GM23338 (cell line): ENCODE data around the gene OPN1LW. TPM values are rescaled to one million over a fixed set of nuclear protein-coding genes. Genes with fewer than 3 reads are reported as not detected.

ENCODE experiments used
- ATAC-seq: fragments of 200-7000 bp; cut with Tn5 transposase; 3 replicates; pipeline ENCODE4 v1.9.1; 2020
- DNase-seq: peaks from one replicate; pipeline ENCODE4 v3.0.0-alpha.2; 2015; ENCODE audit warnings: low spot score
- H2AFZ ChIP-seq: fragments of 200-600 bp; sonication (generic); 2 replicates; pipeline ENCODE4 v1.8.0; 2016; ENCODE audit warnings: antibody characterized with exemption, mild to moderate bottlenecking, moderate library complexity
- H3F3A ChIP-seq: fragments of 200-600 bp; sonication (generic); replicated peaks from 2 replicates; pipeline ENCODE4 v1.8.0; 2017; ENCODE audit warnings: antibody characterized with exemption, mixed run types, low read depth
- H3K27ac ChIP-seq: fragments of 200-600 bp; sonication (generic); 2 replicates; pipeline ENCODE4 v1.6.1; 2016; ENCODE audit warnings: low read depth
- H3K27me3 ChIP-seq: fragments of 200-600 bp; sonication (generic); 2 replicates; pipeline ENCODE4 v1.8.0; 2016; ENCODE audit warnings: mild to moderate bottlenecking, mixed run types, moderate library complexity; ENCODE audit not compliant: insufficient read depth
- H3K36me3 ChIP-seq: fragments of 200-600 bp; sonication (generic); 2 replicates; pipeline ENCODE4 v1.8.0; 2016; ENCODE audit warnings: mild to moderate bottlenecking; ENCODE audit not compliant: insufficient read depth
- H3K4me1 ChIP-seq: fragments of 200-600 bp; sonication (generic); 2 replicates; pipeline ENCODE4 v1.8.0; 2016; ENCODE audit warnings: mild to moderate bottlenecking, moderate library complexity; ENCODE audit not compliant: insufficient read depth
- H3K4me2 ChIP-seq: fragments of 200-600 bp; sonication (generic); 2 replicates; pipeline ENCODE4 v1.7.1; 2017; ENCODE audit warnings: mixed run types
- H3K4me3 ChIP-seq: fragments of 200-600 bp; sonication (generic); 2 replicates; pipeline ENCODE4 v1.6.1; 2016; ENCODE audit warnings: mixed run types
- H3K79me2 ChIP-seq: fragments of 200-600 bp; sonication (generic); replicated peaks from 2 replicates; pipeline ENCODE4 v1.8.0; 2017; ENCODE audit warnings: mild to moderate bottlenecking; ENCODE audit not compliant: insufficient read depth
- H3K9me2 ChIP-seq: fragments of 200-600 bp; sonication (generic); 2 replicates; pipeline ENCODE4 v1.8.0; 2017; ENCODE audit not compliant: insufficient read depth
- H4K20me1 ChIP-seq: fragments of 200-600 bp; sonication (generic); replicated peaks from 2 replicates; pipeline ENCODE4 v1.8.0; 2017; ENCODE audit warnings: mild to moderate bottlenecking; ENCODE audit not compliant: insufficient read depth
- H3K27ac Mint-ChIP-seq: 2 replicates; pipeline ENCODE4 v1.8.0; 2020; ENCODE audit warnings: inconsistent platforms, mild to moderate bottlenecking, moderate library complexity, mixed read lengths
- H3K27me3 Mint-ChIP-seq: 3 replicates; pipeline ENCODE4 v1.8.0; 2022; ENCODE audit warnings: low read depth, mild to moderate bottlenecking, moderate library complexity, mixed read lengths, inconsistent platforms; ENCODE audit not compliant: insufficient read depth, poor library complexity
- H3K36me3 Mint-ChIP-seq: 3 replicates; pipeline ENCODE4 v1.8.0; 2021; ENCODE audit warnings: low read depth, mild to moderate bottlenecking, inconsistent platforms, moderate library complexity, mixed read lengths
- H3K4me1 Mint-ChIP-seq: 3 replicates; pipeline ENCODE4 v1.8.0; 2020; ENCODE audit warnings: mild to moderate bottlenecking, inconsistent platforms, mixed read lengths
- H3K4me3 Mint-ChIP-seq: 3 replicates; pipeline ENCODE4 v1.8.0; 2021; ENCODE audit warnings: moderate library complexity, mild to moderate bottlenecking, inconsistent platforms, mixed read lengths
- H3K9me3 Mint-ChIP-seq: 3 replicates; pipeline ENCODE4 v1.8.0; 2020; ENCODE audit warnings: moderate library complexity, mild to moderate bottlenecking, inconsistent platforms, mixed read lengths
- CREB1 ChIP-seq: fragments of 250-450 bp; sonication (Bioruptor Pico); IDR thresholded peaks from 2 replicates; pipeline ENCODE4 v1.5.0; 2020; ENCODE audit warnings: low read depth, mild to moderate bottlenecking, moderate library complexity
- CTCF ChIP-seq, 2 experiments: fragments of 200-600 bp in 1 of 2; sonication (generic) in 1 of 2; conservative IDR thresholded peaks; 2 replicates each; pipeline versions ENCODE4 v1.5.1 to v1.6.1; 2016 to 2017; ENCODE audit warnings: antibody characterized with exemption in 2 of 2, low read depth in 2 of 2, mild to moderate bottlenecking in 2 of 2, moderate library complexity in 1 of 2
- ETS1 ChIP-seq: IDR thresholded peaks from 2 replicates; pipeline ENCODE4 v1.6.1; 2016; ENCODE audit warnings: antibody characterized with exemption
- EZH2 ChIP-seq: fragments of 200-600 bp; sonication (generic); IDR thresholded peaks from one replicate; pipeline ENCODE4 v1.8.0; 2017; ENCODE audit warnings: antibody characterized with exemption, mild to moderate bottlenecking, low read depth; ENCODE audit not compliant: unreplicated experiment
- EZH2phosphoT487 ChIP-seq: fragments of 200-600 bp; sonication (generic); IDR thresholded peaks from one replicate; pipeline ENCODE4 v1.8.1; 2018; ENCODE audit warnings: antibody characterized with exemption; ENCODE audit not compliant: unreplicated experiment
- JUNB ChIP-seq: IDR thresholded peaks from one replicate; pipeline ENCODE4 v1.6.1; 2016; ENCODE audit warnings: antibody characterized with exemption; ENCODE audit not compliant: unreplicated experiment
- NANOG ChIP-seq: IDR thresholded peaks from 2 replicates; pipeline ENCODE4 v1.6.1; 2016; ENCODE audit warnings: antibody characterized with exemption, borderline replicate concordance
- POLR2AphosphoS5 ChIP-seq: IDR thresholded peaks from 2 replicates; pipeline ENCODE4 v1.6.1; 2016; ENCODE audit warnings: antibody characterized with exemption, low read depth
- REST ChIP-seq: IDR thresholded peaks from one replicate; pipeline ENCODE4 v1.6.1; 2018; ENCODE audit warnings: antibody characterized with exemption; ENCODE audit not compliant: unreplicated experiment
- STAT1 ChIP-seq: IDR thresholded peaks from one replicate; pipeline ENCODE4 v1.6.1; 2016; ENCODE audit warnings: antibody characterized with exemption; ENCODE audit not compliant: unreplicated experiment
- ZNF114 ChIP-seq: fragments of 250-450 bp; sonication (Bioruptor Pico); IDR thresholded peaks from 2 replicates; pipeline ENCODE4 v1.5.0; 2020; ENCODE audit warnings: mild to moderate bottlenecking, moderate library complexity
- ZNF331 ChIP-seq: fragments of 250-450 bp; sonication (Bioruptor Pico); IDR thresholded peaks from 2 replicates; pipeline ENCODE4 v1.5.0; 2020; ENCODE audit warnings: low read depth, mild to moderate bottlenecking, moderate library complexity
- ZNF462 ChIP-seq: fragments of 250-450 bp; sonication (Bioruptor Pico); IDR thresholded peaks from 2 replicates; pipeline ENCODE4 v1.5.0; 2020; ENCODE audit warnings: mild to moderate bottlenecking, moderate library complexity
- polyA plus RNA-seq: library from polyadenylated mRNA; unstranded; fragments of >200 nt; fragmentation: Nextera tagmentation; extraction: Ambion mirVana; gene quantifications from 2 replicates; pipeline ENCODE4 v1.2.1, GENCODE V29; 2016
- total RNA-seq: library from RNA; depleted of rRNA; stranded (reverse); fragments of >200 nt; shearing (Covaris generic); gene quantifications from 2 replicates; pipeline ENCODE4 v1.2.3, GENCODE V29; 2014

Gene OPN1LW
- total and polyA plus RNA-seq, 2 experiments from 2014 or later = not detected

GRCh38 chrX:154140206-154140605 is 3.8 kb upstream of the OPN1LW start:
- no peak for DNase-seq
- Histone ChIP-seq H3K4me1 (no peaks in the 10 kb centered on the region), H3K27ac (no peak overlapping the region), H3K79me2 (no peaks in the 10 kb centered on the region), H3F3A (no peaks in the 10 kb centered on the region), H3K4me3 (no peak overlapping the region), H3K36me3 (no peaks in the 10 kb centered on the region), H4K20me1 (no peaks in the 10 kb centered on the region), H2AFZ (no peak overlapping the region), H3K4me2 (no peak overlapping the region), H3K27me3 (no peaks in the 10 kb centered on the region), H3K9me2 (no peaks in the 10 kb centered on the region)
- no peaks in the 10 kb centered on the region; the same call in 2 of the 3 replicates for H3K9me3 Mint-ChIP-seq
- no peak overlapping the region for H3K27ac Mint-ChIP-seq
- TF ChIP-seq ETS1 = no peak
- no peak for TF ChIP-seq POLR2AphosphoS5
- no peak for TF ChIP-seq REST
- no peak for TF ChIP-seq CREB1
- TF ChIP-seq STAT1 = no peak
- no peak for TF ChIP-seq EZH2
- no peak for TF ChIP-seq ZNF462 (CRISPR knock-in tag)
- no peak for TF ChIP-seq NANOG
- TF ChIP-seq EZH2phosphoT487 = no peak
- TF ChIP-seq ZNF331 (CRISPR knock-in tag) = no peak
- no peak for TF ChIP-seq JUNB
- no peak for TF ChIP-seq CTCF (conservative IDR thresholded peaks at IDR 0.05; ENCODE audit: low read depth in 2 of 2)
- no peak for TF ChIP-seq ZNF114
- H3K4me3 Mint-ChIP-seq = no peak overlapping the region
- H3K36me3 Mint-ChIP-seq = no peaks in the 10 kb centered on the region
- H3K4me1 Mint-ChIP-seq = peaks cover 3% of the 10 kb centered on the region; the same call in 2 of the 3 replicates
- ATAC-seq = no peak
- H3K27me3 Mint-ChIP-seq = peaks cover 4% of the 10 kb centered on the region
